Measurements from ENCODE around the gene GLI1. TPM values are rescaled to one million over a fixed set of nuclear protein-coding genes. Genes with fewer than 3 reads are reported as not detected.

The GLI1 gene
- total RNA-seq, 4 donors from 2014 or later, result 0.17 to 0.98 (median 0.84) TPM; not detected in 1

GRCh38 chr12:57471661-57472060 lies 12.1 kb downstream of the GLI1 start:
- intact Hi-C loops (cut with DNase I), result no loop called here
- peaks cover 0 to 93% (median 29%) of the 10 kb centered on the region in 4 donors for H3K27me3 ChIP-seq
- H3K36me3 ChIP-seq, result no peaks in the 10 kb centered on the region
- 92% methylated on average over 3 of the region's 3 CpGs for WGBS
- H3K27ac ChIP-seq (replicated peaks in 1 of 4), result no peak overlapping the region
- TF ChIP-seq POLR2A (IDR thresholded peaks at IDR 0.05; ENCODE audit: low read depth) (no peak), CTCF (IDR thresholded peaks at IDR 0.05) (no peak), POLR2AphosphoS5 (IDR thresholded peaks at IDR 0.05) (no peak), EP300 (IDR thresholded peaks at IDR 0.05) (no peak)
- H3K4me1 ChIP-seq, result peaks cover 13 to 20% (median 18%) of the 10 kb centered on the region in 4 donors
- DNase-seq (ENCODE audit: extremely low spot score), result no peak
- H3K4me3 ChIP-seq, result no peak overlapping the region
- H3K9me3 ChIP-seq, result no peaks in the 10 kb centered on the region

DNA sequence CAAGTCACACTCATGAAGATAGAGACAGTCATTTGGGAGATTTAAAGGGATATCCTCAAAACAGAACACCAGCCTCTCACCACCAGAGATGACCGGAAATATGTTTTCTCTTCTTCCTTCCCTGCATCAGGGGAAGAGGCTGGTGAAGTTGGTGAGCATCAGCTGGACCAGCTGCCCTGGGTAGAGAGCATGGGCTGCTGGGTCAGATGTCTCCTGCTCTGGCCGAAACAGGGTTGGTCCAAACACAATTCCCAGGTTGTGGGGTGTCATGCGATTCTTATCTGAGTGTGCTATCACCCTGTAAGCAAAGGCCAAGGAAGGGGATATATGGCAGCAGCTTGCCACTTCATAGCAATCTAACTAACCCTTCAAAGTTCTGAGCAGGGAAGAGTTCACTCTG lies 12.8 kb downstream of the GLI1 start:
- no peaks in the 10 kb centered on the region for H3K36me3 ChIP-seq
- H3K27ac ChIP-seq (replicated peaks in 1 of 4), result no peak overlapping the region
- 92% methylated on average over 3 of the region's 3 CpGs for WGBS
- DNase-seq (ENCODE audit: extremely low spot score), result no peak
- H3K27me3 ChIP-seq, result peaks cover 0 to 94% (median 34%) of the 10 kb centered on the region in 4 donors
- H3K9me3 ChIP-seq, result no peaks in the 10 kb centered on the region
- intact Hi-C loops (cut with DNase I), result no loop called here
- TF ChIP-seq EP300 (IDR thresholded peaks at IDR 0.05) (no peak), CTCF (IDR thresholded peaks at IDR 0.05) (no peak), POLR2AphosphoS5 (IDR thresholded peaks at IDR 0.05) (no peak), POLR2A (IDR thresholded peaks at IDR 0.05; ENCODE audit: low read depth) (no peak)
- H3K4me3 ChIP-seq, result no peak overlapping the region
- peaks cover 13 to 20% (median 18%) of the 10 kb centered on the region in 4 donors for H3K4me1 ChIP-seq

DNA sequence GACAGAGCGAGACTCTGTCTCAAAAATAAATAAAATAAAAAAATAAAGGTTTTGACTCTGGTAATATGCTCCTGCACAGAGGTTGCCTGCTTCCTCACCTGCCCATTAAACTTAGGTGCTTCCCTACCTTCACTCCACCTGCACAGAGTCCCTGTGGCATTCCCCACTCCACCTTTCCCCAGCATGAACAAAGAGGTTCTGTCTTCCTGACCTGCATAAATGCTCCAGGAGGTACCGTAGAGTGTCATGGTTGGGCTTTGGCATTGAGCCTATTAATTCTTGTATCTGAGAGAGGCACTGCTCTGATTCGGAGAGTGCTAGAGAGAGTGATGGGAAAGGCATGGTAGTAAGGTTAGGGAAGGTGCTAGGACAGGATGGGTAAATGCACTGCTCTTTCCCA lies 13.8 kb downstream of the GLI1 start:
- H3K4me1 ChIP-seq, result peaks cover 13 to 20% (median 18%) of the 10 kb centered on the region in 4 donors
- no peaks in the 10 kb centered on the region for H3K9me3 ChIP-seq
- no peaks in the 10 kb centered on the region for H3K36me3 ChIP-seq
- H3K4me3 ChIP-seq, result no peak overlapping the region
- H3K27ac ChIP-seq (replicated peaks in 1 of 4), result no peak overlapping the region
- H3K27me3 ChIP-seq, result peaks cover 0 to 95% (median 37%) of the 10 kb centered on the region in 4 donors
- no peak for TF ChIP-seq POLR2AphosphoS5 (IDR thresholded peaks at IDR 0.05)
- TF ChIP-seq POLR2A (IDR thresholded peaks at IDR 0.05; ENCODE audit: low read depth), result no peak
- no peak for TF ChIP-seq CTCF (IDR thresholded peaks at IDR 0.05)
- TF ChIP-seq EP300 (IDR thresholded peaks at IDR 0.05), result no peak
- intact Hi-C loops (cut with DNase I), result no loop called here
- WGBS, result 39% methylated on average over 3 of the region's 3 CpGs
- DNase-seq (ENCODE audit: extremely low spot score), result no peak

DNA sequence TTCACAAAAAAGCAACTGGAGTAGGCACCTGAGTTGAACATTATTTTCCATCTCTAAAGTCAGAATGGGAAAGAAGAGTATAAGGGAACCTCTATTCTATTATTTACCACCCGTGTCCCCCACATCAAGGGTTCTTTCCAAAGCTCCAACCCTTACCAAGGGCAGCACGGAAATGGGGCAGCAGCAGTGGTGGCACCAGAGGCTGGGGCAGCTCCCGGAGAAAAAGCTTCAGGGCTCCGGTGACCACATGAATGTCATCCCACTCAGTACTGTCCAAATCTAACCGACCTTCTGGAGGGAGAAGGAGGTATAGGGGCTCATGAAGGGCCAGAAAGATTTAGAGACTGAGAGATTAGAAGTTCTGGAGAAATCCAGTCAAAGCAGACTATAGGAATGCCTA lies 14.3 kb downstream of the GLI1 start:
- TF ChIP-seq EP300 (IDR thresholded peaks at IDR 0.05) (no peak), POLR2AphosphoS5 (IDR thresholded peaks at IDR 0.05) (no peak), POLR2A (IDR thresholded peaks at IDR 0.05; ENCODE audit: low read depth) (no peak), CTCF (IDR thresholded peaks at IDR 0.05) (no peak)
- Histone ChIP-seq H3K27me3 (peaks cover 0 to 95% (median 37%) of the 10 kb centered on the region in 4 donors), H3K4me3 (no peak overlapping the region), H3K36me3 (no peaks in the 10 kb centered on the region), H3K4me1 (peaks cover 13 to 20% (median 18%) of the 10 kb centered on the region in 4 donors), H3K9me3 (no peaks in the 10 kb centered on the region), H3K27ac (replicated peaks in 1 of 4) (no peak overlapping the region)
- intact Hi-C loops (cut with DNase I), result no loop called here
- 90% methylated on average over 5 of the region's 5 CpGs for WGBS
- DNase-seq (ENCODE audit: extremely low spot score), result no peak

DNA sequence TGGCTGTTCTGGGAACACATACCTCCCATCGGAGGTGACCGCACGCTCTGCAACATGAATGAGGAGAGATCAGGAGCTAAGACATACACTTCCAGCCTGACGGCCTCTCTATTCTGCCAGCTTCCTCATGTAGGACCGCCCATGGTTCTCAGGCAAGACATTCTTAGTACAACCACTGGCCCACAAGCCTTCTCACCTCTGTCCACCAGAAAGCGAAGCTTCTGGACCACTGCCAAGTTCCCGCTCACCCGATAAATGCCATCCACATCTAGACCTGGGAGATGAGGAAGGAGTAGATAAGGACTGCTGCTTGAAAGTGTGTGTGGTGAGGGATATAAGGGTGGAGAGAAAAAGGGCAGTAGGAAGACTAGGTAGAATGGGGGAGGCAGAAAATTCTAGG lies 14.8 kb downstream of the GLI1 start:
- no peak for DNase-seq (ENCODE audit: extremely low spot score)
- Histone ChIP-seq H3K27ac (replicated peaks in 1 of 4) (no peak overlapping the region), H3K36me3 (no peaks in the 10 kb centered on the region), H3K27me3 (peaks cover 0 to 95% (median 37%) of the 10 kb centered on the region in 4 donors), H3K4me1 (peaks cover 13 to 20% (median 18%) of the 10 kb centered on the region in 4 donors), H3K4me3 (no peak overlapping the region), H3K9me3 (no peaks in the 10 kb centered on the region)
- intact Hi-C loops (cut with DNase I), result no loop called here
- 83% methylated on average over 8 of the region's 8 CpGs for WGBS
- TF ChIP-seq POLR2AphosphoS5 (IDR thresholded peaks at IDR 0.05) (no peak), POLR2A (IDR thresholded peaks at IDR 0.05; ENCODE audit: low read depth) (no peak), CTCF (IDR thresholded peaks at IDR 0.05) (no peak), EP300 (IDR thresholded peaks at IDR 0.05) (no peak)

Data from esophagus muscularis mucosa (tissue), 4 donors.